Endodermal cell (in vitro differentiated cells): ENCODE results near the gene CLDN12. TPM values are rescaled to one million over a fixed set of nuclear protein-coding genes. Genes with fewer than 3 reads are reported as not detected.

Source experiments
- DNase-seq: peaks from one replicate; pipeline ENCODE4 v3.0.0-alpha.2; 2017
- H3K27ac ChIP-seq: 2 replicates; pipeline ENCODE4 v1.5.1; 2013; ENCODE audit warnings: mild to moderate bottlenecking, low read depth, low read length, moderate library complexity
- H3K27me3 ChIP-seq: 2 replicates; pipeline ENCODE4 v1.6.1; 2013; ENCODE audit warnings: mild to moderate bottlenecking, low read length, moderate library complexity; ENCODE audit not compliant: insufficient read depth, control insufficient read depth, poor library complexity, severe bottlenecking
- H3K36me3 ChIP-seq: 2 replicates; pipeline ENCODE4 v1.7.0; 2013; ENCODE audit warnings: mild to moderate bottlenecking, low read length, moderate library complexity; ENCODE audit not compliant: control insufficient read depth, insufficient read depth
- H3K4me1 ChIP-seq: one replicate; pipeline ENCODE4 v1.7.0; 2013; ENCODE audit warnings: low read length; ENCODE audit not compliant: control insufficient read depth, insufficient read depth
- H3K4me3 ChIP-seq: 2 replicates; pipeline ENCODE4 v1.5.1; 2013; ENCODE audit warnings: mild to moderate bottlenecking, low read length, moderate library complexity
- H3K9ac ChIP-seq: 2 replicates; pipeline ENCODE4 v1.6.1; 2013; ENCODE audit warnings: mild to moderate bottlenecking, low read length, moderate library complexity; ENCODE audit not compliant: poor library complexity, severe bottlenecking; ENCODE audit errors: extremely low read depth
- H3K9me3 ChIP-seq: 2 replicates; pipeline ENCODE4 v1.6.1; 2013; ENCODE audit warnings: mild to moderate bottlenecking, low read length, moderate library complexity; ENCODE audit not compliant: control insufficient read depth
- H3K27ac Mint-ChIP-seq: 2 replicates; pipeline ENCODE4 v1.8.0; 2020; ENCODE audit warnings: mixed read lengths
- H3K27me3 Mint-ChIP-seq: 2 replicates; pipeline ENCODE4 v1.8.0; 2021; ENCODE audit warnings: mild to moderate bottlenecking, mixed read lengths; ENCODE audit not compliant: insufficient read depth
- H3K36me3 Mint-ChIP-seq: 2 replicates; pipeline ENCODE4 v1.8.0; 2020; ENCODE audit warnings: low read depth, mixed read lengths
- H3K4me1 Mint-ChIP-seq: 2 replicates; pipeline ENCODE4 v1.8.0; 2020; ENCODE audit warnings: mixed read lengths
- H3K4me3 Mint-ChIP-seq: 2 replicates; pipeline ENCODE4 v1.8.0; 2020; ENCODE audit warnings: mild to moderate bottlenecking, moderate library complexity, mixed read lengths
- H3K9me3 Mint-ChIP-seq: 2 replicates; pipeline ENCODE4 v1.8.0; 2020; ENCODE audit warnings: mild to moderate bottlenecking, mixed read lengths
- WGBS, 2 experiments: methylation state at CpG; one replicate each; pipeline versions ENCODE4 v1.1.5 to v1.1.7; 2013; ENCODE audit warnings: missing lambda C conversion rate in 2 of 2, mixed read lengths in 1 of 2; ENCODE audit not compliant: insufficient coverage in 1 of 2, insufficient read length in 1 of 2; 5-methylcytosine and 5-hydroxymethylcytosine counted together
- total RNA-seq, 2 donors: library from RNA; stranded (reverse); fragmentation: NEBNext Ultra II Directional in 1 of 2; extraction: Animal tissue kit (Norgen Biotek cat#: 25700) in 1 of 2; gene quantifications; 2 replicates in 1 of 2; 3 replicates in 1 of 2; pipeline ENCODE4 v1.2.1, GENCODE V29; 2021
- TF ChIP-seq, protein P1 (sequence below): fragments of 200-600 bp; sonication (generic); conservative IDR thresholded peaks from 2 replicates; pipeline ENCODE4 v1.5.0; 2021; ENCODE audit warnings: antibody characterized with exemption, mild to moderate bottlenecking

CLDN12 gene
- total RNA-seq, 2 donors from 2014 or later, result 50.3 to 51.6 TPM

DNA sequence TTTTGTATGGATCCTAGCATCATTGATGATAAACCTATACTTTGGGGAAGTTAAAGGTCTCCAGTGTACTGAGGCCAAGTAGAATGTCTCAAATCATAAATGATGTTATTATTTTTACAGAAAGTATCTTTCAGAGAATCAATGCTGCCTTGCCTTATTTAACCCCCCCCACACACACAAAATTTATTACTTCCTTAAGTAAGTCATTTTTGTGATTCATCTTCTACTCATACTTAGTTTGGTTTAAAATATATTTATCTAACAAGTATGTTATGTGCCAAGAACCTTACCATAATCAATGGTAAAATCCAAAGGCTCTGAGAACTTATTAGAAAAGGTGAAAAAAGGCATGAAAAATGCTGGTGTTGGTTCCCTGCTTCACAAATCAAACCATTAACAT is 18.8 kb upstream of the CLDN12 start:
- H3K27ac Mint-ChIP-seq, result no peak overlapping the region
- Histone ChIP-seq H3K9me3 (peaks cover 7% of the 10 kb centered on the region), H3K9ac (no peak overlapping the region), H3K4me3 (no peak overlapping the region), H3K4me1 (no peaks in the 10 kb centered on the region), H3K36me3 (peaks cover 66% of the 10 kb centered on the region), H3K27ac (no peak overlapping the region), H3K27me3 (no peaks in the 10 kb centered on the region)
- no peaks in the 10 kb centered on the region for H3K9me3 Mint-ChIP-seq
- no peaks in the 10 kb centered on the region for H3K4me1 Mint-ChIP-seq
- no peak overlapping the region for H3K4me3 Mint-ChIP-seq
- DNase-seq, result no peak
- TF ChIP-seq, protein P1, sequence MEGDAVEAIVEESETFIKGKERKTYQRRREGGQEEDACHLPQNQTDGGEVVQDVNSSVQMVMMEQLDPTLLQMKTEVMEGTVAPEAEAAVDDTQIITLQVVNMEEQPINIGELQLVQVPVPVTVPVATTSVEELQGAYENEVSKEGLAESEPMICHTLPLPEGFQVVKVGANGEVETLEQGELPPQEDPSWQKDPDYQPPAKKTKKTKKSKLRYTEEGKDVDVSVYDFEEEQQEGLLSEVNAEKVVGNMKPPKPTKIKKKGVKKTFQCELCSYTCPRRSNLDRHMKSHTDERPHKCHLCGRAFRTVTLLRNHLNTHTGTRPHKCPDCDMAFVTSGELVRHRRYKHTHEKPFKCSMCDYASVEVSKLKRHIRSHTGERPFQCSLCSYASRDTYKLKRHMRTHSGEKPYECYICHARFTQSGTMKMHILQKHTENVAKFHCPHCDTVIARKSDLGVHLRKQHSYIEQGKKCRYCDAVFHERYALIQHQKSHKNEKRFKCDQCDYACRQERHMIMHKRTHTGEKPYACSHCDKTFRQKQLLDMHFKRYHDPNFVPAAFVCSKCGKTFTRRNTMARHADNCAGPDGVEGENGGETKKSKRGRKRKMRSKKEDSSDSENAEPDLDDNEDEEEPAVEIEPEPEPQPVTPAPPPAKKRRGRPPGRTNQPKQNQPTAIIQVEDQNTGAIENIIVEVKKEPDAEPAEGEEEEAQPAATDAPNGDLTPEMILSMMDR, result no peak
- peaks cover 52% of the 10 kb centered on the region for H3K36me3 Mint-ChIP-seq
- H3K27me3 Mint-ChIP-seq, result no peaks in the 10 kb centered on the region

GRCh38 chr7:90387470-90388240 is 15.6 kb upstream of the CLDN12 start:
- Mint-ChIP-seq H3K4me3 (no peak overlapping the region), H3K27me3 (no peaks in the 10 kb centered on the region)

GRCh38 chr7:90390926-90391325 is 12.3 kb upstream of the CLDN12 start:
- H3K36me3 Mint-ChIP-seq, result peaks cover 6% of the 10 kb centered on the region

More at GRCh38 chr7:90387470-90388240, 15.6 kb upstream of the CLDN12 start:
- no peaks in the 10 kb centered on the region for H3K4me1 Mint-ChIP-seq
- DNase-seq, result no peak
- Histone ChIP-seq H3K9me3 (no peaks in the 10 kb centered on the region), H3K9ac (no peak overlapping the region), H3K27ac (no peak overlapping the region), H3K4me1 (no peaks in the 10 kb centered on the region), H3K36me3 (peaks cover 35% of the 10 kb centered on the region), H3K27me3 (no peaks in the 10 kb centered on the region), H3K4me3 (no peak overlapping the region)
- peaks cover 28% of the 10 kb centered on the region for H3K36me3 Mint-ChIP-seq
- TF ChIP-seq, protein P1, result no peak
- WGBS, 2 experiments, result 80 to 95% methylated on average over 1 to 2 of the region's 2 CpGs
- H3K27ac Mint-ChIP-seq, result no peak overlapping the region
- H3K9me3 Mint-ChIP-seq, result peaks cover 3% of the 10 kb centered on the region

More at GRCh38 chr7:90390926-90391325, 12.3 kb upstream of the CLDN12 start:
- H3K4me1 Mint-ChIP-seq, result no peaks in the 10 kb centered on the region
- Histone ChIP-seq H3K36me3 (peaks cover 6% of the 10 kb centered on the region), H3K27ac (no peak overlapping the region), H3K4me1 (no peaks in the 10 kb centered on the region), H3K4me3 (no peak overlapping the region), H3K9ac (no peak overlapping the region), H3K9me3 (no peaks in the 10 kb centered on the region), H3K27me3 (no peaks in the 10 kb centered on the region)
- H3K9me3 Mint-ChIP-seq, result peaks cover 9% of the 10 kb centered on the region
- no peak for DNase-seq
- no peak overlapping the region for H3K4me3 Mint-ChIP-seq
- TF ChIP-seq, protein P1, result no peak
- no peaks in the 10 kb centered on the region for H3K27me3 Mint-ChIP-seq
- H3K27ac Mint-ChIP-seq, result no peak overlapping the region
